GM12891 (cell line): Measurements from ENCODE around the gene NPIPB5.
"Not testable (repeated sequence)": the region's sequence is repeated elsewhere in the genome, so short reads cannot be mapped to it uniquely, and the experiment has no call there.

Experiments
- POLR2A ChIP-seq: IDR thresholded peaks from 2 replicates; pipeline ENCODE4 v1.6.1; 2011; ENCODE audit warnings: low read depth, low read length, control low read depth
- POLR2AphosphoS5 ChIP-seq: IDR thresholded peaks from 2 replicates; pipeline ENCODE4 v1.6.1; 2011; ENCODE audit warnings: low read depth, low read length, control low read depth
- SPI1 ChIP-seq: IDR thresholded peaks from 2 replicates; pipeline ENCODE4 v1.6.1; 2011; ENCODE audit warnings: low read depth, low read length, control low read depth
- TAF1 ChIP-seq: IDR thresholded peaks from 2 replicates; pipeline ENCODE4 v1.6.1; 2011; ENCODE audit warnings: low read depth, low read length, control low read depth

- not testable (repeated sequence) for TF ChIP-seq SPI1, TAF1, POLR2AphosphoS5, POLR2A
Measured at GRCh38 chr16:22468846-22469245, 41.8 kb upstream of the NPIPB5 start.
